LHCN-M2 (cell line): ENCODE data around the gene HMCES. TPM values are rescaled to one million over a fixed set of nuclear protein-coding genes. Genes with fewer than 3 reads are reported as not detected.

Source experiments
- DNase-seq: peaks from one replicate; pipeline ENCODE4 v3.0.0-alpha.2; 2012; ENCODE audit warnings: low read depth
- polyA plus RNA-seq: library from polyadenylated mRNA; unstranded; fragments of >200 nt; gene quantifications from one replicate; pipeline ENCODE4 v1.2.1, GENCODE V29; 2012; ENCODE audit warnings: missing spikeins
- total RNA-seq: library from RNA; depleted of rRNA; stranded (reverse); fragments of >200 nt; gene quantifications from 2 replicates; pipeline ENCODE4 v1.2.3, GENCODE V29; 2014; rRNA removed

The HMCES gene, protein sequence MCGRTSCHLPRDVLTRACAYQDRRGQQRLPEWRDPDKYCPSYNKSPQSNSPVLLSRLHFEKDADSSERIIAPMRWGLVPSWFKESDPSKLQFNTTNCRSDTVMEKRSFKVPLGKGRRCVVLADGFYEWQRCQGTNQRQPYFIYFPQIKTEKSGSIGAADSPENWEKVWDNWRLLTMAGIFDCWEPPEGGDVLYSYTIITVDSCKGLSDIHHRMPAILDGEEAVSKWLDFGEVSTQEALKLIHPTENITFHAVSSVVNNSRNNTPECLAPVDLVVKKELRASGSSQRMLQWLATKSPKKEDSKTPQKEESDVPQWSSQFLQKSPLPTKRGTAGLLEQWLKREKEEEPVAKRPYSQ
- 10.8 and 15.8 TPM in 2 replicates for total RNA-seq
- 31.8 TPM for polyA plus RNA-seq

DNA sequence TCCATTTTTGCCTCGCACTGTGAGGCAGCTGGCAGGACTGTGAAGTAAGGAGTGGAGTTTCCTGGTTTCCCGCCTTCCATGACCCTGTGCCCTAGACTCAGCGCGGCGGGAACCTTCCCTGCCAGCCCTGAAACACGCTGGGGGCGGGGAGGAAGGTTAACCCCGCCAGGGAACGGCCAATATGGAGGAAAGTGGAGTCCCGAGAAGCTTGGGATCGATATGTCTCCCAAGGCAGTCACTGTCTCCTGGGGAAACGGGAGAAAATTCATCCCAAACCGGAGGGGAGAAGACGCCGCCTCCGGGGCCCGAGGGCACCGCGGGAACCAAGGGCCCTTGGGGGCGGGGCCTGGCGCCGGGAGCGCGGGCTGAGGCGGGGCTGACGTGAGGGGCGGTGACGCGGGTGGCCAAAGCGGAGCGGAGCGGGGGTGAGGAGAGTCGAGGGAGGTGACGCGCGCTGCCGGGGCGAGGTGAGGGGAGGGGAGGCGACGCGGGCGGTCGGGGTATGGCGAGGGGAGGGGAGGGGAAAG lies at the start of gene HMCES:
HMCES (plus strand) TSS at position 432 of the 527 bp plus-strand sequence. CDS start 863 bp downstream, outside the sequence.
- DNase-seq, result peak; percentile 78

DNA sequence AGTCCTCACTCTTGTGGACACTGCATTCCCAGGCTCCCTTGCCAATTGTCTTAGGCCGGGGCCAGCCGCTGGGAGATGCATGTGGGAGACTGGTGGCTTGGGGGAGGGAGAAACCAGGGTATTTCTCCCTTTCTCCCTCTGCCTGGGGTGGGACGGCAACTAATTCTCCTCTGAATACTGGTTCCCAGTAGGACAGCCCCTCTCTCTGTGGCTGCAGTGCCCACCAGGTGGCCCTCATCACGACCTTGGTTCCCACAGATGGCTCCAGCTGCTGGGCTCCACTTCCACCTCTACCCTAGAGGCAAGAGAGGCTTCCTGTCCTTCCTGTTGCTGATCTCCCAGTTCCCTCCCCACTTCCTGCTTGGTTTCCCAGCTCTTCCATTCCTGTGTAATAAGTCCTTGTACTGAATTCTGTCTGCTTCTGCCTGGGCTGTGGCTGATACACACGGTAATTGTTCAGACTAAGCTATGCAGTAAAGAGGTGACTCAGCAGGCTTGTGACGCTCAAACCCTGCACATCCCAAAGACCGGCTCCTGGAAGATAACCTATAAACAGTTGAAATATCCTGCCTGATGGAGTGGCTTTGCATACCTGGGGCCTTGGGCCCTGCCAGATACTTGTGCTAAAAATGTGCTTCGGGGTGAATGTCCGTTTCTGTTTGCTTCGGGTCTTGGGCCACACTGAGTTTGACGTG lies 49.6 kb upstream of the HMCES start:
- DNase-seq, result peak; percentile 77

DNA sequence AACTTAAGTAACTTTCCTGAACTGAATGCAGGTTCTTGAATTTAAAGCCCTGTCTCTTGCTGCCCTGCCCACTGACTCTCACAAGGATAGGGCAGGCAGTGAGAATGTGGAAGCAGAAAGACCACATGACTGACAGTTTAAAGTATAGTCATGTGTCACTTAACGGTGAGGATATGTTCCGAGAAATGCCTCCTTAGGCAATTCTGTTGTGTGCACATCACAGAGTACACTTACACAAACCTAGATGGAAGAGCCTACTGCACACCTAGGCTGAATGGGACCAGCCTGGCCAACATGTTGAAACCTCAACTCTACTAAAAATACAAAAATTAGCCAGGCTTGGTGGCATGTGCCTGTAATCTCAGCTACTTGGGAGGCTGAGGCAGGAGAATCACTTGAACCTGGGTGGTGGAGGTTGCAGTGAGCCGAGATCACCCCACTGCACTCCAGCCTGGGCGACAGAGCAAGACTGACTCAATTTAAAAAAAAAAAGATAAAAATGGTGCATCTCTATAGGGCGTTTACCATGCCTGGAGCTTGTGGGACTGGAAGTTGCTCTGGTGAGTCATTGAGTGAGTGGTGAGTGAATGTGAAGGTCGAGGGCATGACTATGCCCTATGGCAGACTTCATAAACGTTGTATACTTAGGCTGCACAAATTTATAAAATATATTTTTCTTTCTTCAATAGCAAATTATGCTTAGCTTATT lies 48.2 kb upstream of the HMCES start:
- DNase-seq, result peak; percentile 91

DNA sequence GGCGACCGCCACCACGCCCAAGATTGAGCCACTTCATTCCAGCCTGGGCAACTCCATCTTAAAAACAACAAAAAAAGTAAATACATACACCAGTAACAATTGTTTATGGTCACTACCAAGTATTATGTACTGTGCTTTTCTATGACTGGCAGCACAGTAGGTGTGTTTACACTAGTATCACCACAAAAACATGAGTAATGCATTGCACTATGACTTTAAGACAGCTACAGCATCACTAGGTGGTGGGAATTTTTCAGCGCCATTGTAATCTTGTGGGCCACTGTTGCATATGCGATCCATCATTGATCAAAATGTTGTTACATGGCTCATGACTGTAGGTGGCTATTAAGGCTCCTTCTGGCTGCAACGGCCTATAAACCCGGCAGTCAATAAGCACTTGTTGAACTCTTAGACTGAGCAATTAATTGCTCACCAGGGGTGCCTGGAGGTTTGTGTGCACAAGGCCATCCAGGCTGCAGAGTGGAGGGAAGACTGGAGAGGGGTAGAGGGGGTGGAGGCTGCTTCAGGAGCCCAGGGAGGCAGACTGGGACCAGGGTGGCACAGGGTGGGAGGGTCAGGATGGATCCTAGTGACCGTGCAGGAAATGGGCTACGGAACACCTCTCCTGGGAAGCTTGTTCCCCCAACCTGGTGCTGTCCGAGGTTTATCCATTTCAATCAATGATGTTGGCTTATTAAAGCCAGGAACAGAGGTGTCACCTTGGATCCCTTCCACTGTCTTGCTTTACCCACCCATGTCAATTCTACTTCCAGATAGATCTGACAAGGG lies 47.1 kb upstream of the HMCES start:
- no peak for DNase-seq

DNA sequence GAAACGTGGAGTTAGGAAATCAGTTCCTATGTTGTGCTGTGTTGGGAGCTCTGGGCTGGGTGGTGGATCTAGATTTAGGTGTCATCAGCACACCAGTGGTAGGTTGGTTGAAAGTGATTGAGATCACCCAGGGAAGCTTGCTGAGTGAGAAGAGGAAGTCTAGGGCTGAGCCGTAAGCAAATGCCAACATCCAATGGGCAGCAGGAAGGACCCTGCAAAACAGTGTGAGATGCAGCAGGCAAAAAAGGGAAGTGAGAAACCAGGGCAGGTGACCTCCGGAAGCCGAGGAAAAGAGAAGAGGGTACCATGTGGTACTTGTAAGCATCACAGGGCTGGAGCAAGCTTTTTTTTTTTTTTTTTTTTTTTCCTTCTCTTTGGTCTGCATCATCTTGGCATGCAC lies 45.1 kb upstream of the HMCES start:
- DNase-seq, result no peak

DNA sequence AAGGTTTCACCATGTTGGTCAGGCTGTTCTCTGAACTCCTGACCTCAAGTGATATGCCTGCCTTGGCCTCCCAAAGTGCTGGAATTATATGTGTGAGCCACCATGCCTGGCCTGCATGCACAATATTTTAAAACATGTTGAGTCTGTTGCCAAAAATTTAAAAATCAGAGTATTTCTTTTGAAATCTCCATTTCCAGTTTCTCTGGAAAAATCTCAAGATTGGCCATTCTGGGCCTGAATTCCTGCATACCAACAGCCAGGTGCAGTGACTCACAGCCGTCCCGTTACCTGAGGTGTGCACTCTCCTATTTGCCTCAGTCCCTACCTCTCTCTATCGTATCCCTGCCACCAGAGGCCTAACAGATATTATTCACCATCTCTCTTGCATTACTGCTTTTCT lies 44.2 kb upstream of the HMCES start:
- no peak for DNase-seq

DNA sequence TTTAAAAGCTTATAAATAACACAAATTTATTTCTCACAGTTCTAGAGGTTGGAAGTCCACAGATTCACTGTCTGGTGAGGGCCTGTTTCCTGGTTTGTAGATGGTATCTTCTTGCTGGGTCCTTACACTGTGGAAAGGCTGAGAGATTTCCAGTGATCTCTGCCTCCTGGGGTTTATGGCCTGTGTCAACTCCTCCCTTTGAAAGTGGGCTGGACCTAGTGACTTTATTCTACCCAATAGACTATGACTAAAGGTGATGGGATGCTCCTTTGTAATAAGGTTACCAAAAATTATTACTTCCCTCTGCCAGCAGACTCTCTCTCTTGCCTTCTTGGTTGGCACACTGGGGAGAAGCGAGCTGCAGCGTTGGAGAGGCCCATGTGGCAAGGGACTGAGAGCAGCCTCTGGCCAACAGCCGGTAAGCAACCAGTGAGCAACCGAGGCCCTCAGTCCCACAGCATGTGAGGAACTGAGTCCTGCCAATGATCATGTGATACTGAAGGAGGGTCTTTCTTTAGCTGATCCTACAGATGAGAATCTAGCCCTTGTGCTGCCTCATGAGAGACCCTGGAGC lies 43.2 kb upstream of the HMCES start:
- DNase-seq, result no peak

DNA sequence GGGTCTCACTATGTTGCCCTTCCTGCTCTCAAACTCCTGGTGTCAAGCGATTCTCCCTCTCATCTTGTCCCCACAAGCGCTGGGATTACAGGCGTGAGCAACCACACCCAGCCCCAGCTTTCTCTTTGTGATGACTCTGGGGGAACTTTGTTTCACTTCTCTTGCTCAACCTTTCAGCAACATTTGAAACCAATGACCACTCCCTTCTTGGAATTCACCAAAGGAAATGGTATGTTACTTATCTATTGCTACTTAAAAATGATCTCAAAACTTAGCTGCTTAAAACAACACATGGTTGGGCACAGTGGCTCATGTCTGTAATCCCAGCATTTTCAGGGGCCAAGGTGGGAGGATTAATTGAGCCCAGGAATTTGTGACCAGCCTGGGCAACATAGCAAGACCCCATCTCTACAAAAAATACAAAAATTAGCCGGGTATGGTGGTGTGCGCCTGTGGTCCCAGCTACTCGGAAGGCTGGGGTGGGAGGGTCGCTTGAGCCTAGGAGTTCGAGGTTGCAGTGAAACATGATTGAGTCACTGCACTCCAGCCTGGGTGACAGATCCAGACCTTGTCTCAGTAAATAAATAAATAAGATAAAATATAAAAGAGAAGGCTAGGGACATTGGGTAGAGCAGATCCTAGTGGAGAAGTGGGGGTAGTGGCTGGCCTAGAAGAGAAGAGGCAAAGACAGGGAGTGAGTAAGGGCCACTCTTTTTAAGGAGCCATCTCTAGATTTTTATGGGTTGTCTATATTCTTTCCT lies 39.5 kb upstream of the HMCES start:
- DNase-seq, result no peak

DNA sequence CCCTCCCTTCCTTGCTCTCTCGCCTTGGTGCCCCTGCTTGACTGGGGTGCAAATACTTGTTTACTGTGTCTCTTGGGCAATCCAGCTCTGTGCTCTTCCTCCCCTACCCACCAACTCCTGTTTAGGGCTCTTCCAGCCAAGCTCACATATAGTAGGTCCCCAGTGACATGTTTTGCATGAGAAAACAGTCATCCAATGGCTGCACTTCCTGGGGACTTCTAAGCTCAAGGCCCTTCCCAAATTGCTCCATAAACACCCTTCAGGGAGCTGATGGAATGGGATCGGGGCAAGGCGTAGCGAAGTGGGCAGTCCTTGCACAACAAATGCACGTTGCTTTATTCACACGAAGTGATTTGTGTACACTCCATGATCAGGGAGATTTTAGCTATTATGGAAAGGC lies 38.7 kb upstream of the HMCES start:
- no peak for DNase-seq

DNA sequence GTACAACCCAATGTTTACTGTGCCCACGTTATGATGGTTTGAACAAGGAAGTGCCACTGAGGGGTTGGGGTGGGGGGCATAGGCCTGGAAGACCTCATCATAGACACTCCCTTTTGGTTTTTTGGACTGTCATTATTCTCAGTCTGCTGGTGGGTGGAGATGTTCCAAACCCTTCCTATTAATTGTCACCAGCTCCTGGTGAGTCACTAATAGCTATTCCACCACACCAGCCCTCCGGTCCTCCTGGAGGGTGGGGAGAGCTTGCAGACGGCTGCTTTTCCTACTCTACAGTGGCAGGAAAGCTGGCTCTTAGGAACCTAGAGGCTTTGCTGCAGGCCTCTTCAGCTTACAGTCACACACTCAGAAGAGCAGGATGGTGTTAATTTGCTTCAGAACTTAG lies 38.2 kb upstream of the HMCES start:
- DNase-seq, result no peak

DNA sequence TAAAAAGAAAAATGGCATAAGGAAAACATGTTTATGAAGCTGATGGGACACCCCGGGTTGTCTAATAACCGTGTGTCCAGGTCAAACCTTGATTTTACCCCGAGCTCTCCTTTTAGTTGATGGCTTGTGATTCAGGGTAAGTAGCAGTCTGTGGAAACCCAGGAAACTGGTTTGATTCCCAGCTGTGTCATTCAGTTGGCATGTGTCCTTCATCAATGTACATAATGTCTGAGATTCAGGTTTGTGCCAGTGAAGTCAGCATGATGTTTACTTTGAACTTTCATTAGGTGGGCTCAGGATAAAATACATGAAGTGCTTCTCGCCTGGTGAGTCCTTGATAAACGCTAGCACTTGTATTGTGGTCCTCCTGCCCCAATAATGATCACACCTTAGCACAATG lies 33.5 kb upstream of the HMCES start:
- DNase-seq, result no peak

DNA sequence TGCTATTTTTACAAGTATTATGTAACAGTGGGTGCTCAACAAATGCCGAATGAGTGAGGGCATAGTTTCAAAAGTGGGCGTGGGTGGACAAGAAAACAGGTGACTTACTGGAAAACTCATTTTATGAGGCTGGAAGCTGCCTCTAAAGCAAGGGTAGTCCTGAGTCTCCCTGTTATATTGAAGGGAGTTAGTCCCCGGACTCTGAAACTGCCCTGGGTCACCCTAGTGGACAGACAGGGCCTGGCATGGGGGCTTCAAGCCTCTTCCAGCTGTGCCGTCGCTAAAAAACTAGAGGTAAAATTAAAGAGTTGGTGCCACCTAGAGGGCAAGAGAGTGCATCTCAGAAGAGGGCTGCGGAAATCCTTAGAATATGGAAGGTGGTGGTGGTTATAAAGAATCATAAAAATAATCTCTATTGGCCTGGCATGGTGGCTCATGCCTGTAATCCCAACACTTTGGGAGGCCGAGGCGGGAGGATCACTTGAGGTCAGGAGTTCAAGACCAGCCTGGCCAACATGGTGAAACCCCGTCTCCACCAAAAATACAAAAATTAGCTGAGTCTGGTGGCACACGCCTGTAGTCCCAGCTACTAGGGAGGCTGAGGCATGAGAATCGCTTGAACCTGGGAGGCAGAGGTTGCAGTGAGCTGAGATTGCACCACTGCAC lies 32.9 kb upstream of the HMCES start:
- DNase-seq, result peak; percentile 93

DNA sequence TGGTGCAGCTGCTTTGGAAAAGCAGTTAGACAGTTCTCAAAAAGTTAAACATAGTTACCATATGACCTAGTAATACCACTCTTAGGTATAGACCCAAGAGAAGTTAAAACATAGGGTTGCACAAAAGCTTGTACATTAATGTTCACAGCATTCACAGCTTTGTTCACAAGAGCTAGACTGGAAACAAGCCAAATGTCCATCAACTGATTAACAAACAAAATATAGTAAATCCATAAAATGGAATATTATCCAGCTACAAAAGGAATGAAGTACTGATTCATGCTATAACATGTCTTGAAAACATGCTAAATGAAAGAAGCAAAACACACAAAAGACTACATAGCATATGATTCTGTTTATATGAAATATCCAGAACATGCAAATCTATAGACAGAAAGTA lies 32.0 kb upstream of the HMCES start:
- no peak for DNase-seq

DNA sequence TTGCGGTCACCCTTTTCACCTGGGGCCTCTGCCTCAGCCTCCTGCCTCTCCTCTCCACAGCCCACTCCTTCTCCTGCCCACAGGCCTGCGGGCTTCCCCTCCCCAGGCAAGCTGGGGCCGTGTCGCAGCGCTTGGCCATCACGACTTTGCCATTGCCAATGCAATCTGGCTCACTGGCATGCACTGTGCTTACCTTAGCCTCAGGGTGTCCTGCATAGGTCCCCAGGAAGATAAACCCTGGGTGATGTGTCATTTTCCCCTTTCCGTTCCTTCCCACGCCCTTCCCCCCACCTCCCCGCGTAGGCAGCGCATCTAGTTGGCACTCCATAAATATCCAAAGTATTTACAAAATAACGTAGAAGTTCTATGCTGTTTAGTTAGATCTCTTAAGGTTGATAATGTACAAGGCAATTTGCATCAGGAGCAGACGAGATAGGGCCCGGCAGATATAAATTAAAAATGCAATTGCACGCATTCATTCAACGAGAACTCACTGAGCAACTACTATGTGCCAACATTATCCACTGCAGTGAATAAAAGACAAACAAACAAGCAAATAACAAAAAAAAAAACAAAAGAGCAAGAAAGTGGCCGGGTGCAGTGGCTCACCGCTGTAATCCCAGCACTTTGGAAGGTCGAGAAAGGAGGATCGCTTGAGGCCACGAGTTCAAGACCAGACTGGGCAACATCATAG lies 30.2 kb upstream of the HMCES start:
- no peak for DNase-seq

DNA sequence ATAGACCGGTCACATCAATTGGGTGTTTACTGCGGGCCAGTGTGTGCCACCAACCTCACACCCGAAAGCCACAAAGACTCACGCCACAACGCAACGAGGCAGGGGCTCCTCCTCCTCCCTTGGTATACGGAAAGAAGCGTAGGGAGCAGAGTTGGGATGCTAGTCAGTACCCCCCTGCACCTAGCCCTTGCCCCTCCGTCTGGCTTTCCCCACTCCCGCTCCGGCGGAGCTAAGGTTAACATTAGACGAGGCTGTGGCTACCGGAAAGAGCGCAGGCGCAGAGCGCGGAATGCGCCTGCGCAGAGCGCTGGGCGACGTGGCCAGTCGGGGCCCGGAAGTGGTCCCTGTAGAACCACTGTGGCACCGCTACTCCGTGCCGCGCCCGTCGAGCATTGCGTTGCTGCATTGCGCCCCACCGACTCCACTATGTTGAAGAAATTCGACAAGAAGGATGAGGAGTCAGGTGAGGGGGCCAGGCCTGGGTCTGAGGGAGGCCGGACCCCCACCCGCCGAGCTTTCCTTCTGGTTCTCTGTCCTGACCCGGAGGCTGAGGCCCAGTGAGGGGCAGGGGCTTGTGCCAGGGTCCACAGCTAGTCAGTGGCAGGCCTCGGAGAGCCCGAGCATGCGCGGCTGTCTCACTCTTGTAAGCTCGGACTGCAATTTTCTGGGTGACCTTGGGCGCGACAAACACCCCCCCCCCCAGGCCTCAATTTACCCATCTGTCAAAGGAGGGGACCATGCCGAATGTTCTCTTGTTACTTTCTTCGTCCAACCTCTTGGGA lies 29.2 kb upstream of the HMCES start, which contains the start of gene COPG1:
COPG1 (plus strand) TSS at position 323 of the 782 bp plus-strand sequence; CDS start at position 427, 104 bp downstream.
- DNase-seq, result peak; percentile 81

DNA sequence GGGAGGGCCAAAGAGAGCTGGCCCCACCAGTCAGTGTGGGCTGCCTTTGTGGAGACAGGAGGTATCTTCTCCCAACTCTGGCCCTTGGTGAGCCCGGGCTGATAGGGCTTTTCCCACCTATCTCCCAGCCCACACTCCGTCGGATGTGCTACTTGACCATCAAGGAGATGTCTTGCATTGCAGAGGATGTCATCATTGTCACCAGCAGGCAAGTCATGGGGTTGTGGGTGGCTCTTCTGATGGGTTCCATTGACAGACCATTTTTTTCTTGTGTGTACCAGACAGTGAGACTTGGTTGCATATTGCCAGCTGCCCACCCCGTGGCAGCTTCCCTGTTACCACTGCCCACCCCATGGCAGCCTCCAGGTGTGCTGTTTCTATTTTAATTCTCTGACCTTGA lies 25.9 kb upstream of the HMCES start:
- DNase-seq, result no peak

DNA sequence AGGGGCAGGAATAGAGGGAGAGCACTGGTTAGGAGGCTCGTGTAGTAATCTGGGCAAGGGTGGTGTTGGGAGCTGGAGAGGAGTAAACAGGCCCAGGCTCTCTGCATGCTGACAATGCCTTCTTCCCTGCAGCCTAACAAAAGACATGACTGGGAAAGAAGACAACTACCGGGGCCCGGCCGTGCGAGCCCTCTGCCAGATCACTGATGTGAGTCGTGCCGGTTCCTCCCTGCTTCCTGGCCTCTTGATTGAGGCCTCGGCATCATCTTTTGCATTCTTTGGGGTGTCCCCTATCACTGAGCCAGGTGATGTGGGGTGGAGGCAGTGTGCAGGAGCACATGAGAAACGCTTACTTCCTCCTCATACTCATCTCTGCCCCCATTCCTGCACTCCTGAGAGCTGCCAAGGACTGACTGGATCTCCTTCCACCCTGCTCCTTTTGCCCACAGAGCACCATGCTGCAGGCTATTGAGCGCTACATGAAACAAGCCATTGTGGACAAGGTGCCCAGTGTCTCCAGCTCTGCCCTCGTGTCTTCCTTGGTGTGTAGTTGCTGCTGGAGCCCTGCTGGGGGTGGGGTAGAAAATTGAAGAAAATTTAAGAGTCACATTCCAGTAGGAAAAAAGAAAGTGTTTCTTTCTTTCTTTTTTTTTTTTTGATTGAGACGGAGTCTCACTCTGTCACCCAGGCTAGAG lies 24.0 kb upstream of the HMCES start:
- DNase-seq, result no peak

DNA sequence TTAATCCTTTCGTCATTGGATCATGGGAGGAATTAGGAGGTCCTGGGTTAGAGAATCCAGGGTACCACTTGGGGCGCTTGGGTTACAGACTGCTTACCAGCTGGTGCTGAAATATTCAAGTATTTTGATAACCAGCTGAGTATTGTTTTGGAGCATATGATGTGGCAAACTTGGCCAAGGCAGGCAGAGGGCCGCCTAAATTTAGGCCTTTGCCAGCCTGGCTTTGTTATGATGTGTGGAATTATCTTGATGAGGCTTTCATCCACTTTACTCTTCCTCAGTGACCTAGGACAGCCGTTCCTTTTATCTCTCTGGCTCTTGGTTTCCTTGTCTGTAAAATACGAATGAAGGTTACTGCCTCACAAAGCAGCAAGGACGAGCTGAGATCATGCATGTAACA lies 22.4 kb upstream of the HMCES start:
- DNase-seq, result no peak
